ENCODE measurements around the gene INPP4B.
"Not testable (repeated sequence)": the region's sequence is repeated elsewhere in the genome, so short reads cannot be mapped to it uniquely, and the experiment has no call there.

INPP4B gene

DNA sequence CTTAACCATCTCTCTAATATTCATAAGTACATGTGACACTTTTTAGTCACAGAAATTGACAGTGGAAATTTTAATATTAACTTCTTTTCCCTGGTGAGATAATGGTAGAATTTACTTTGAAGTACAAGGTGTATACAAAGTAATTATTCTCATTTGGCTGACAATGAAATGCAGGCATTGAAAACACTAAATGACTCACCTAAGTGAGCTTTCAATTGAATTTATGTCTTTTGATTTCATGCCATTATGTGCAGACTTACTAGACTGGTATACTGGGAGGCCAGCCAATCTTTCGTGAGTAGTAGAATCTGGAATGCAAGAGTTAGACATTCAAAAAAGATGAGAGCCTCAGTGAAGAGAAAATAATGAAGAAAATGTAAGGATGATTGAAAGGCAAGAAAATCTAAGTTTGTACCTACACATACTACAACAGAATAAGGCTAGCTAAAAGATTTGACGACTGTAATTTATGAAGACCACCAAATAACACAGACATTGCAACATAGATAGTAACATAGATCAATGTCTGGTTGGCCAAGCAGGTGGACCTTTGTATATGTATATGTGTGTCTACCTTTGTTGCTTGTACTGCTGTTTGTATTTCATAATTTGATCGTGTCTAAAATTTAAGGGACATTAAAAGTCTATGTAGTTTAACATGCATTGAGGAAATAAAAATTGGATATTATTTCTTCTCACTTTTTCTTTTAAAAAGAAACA lies 750.1 kb downstream of the INPP4B start:
- TF ChIP-seq Cebpa-rat (IDR thresholded peaks at IDR 0.05), result no peak
- H4K20me1 ChIP-seq, result no peaks in the 10 kb centered on the region
- H3K27ac ChIP-seq, result no peak overlapping the region

DNA sequence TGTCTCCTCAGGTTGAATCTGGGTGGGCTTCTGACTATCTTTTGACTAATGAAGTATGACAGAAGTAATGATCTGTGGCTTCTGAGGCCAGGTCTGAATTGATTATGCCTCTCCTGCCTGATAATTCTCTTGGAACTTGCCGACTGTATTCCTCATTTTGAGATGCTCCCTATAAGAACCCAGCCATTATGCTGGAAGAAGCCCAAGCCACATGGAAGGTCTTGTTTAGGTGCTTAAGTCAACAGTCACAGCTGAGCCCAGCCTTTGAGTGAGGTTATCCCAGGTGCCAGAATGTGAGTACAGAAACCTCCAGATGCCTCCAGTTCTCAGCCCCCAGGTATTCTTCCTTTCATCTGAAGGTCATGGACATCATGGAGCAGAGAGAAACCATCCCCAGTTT lies 753.2 kb downstream of the INPP4B start:
- Histone ChIP-seq H3K27ac (no peak overlapping the region), H3K36me3 (no peaks in the 10 kb centered on the region), H3K4me3 (no peak overlapping the region), H3K27me3 (no peaks in the 10 kb centered on the region), H3K4me2 (no peak overlapping the region), H3K9me3 (replicated peaks in 1 of 11) (no peaks in the 10 kb centered on the region), H4K20me1 (no peaks in the 10 kb centered on the region), H3K9ac (no peak overlapping the region), H3K4me1 (no peaks in the 10 kb centered on the region)
- no peak for TF ChIP-seq Cebpa-rat (IDR thresholded peaks at IDR 0.05)

More for the DNA sequence above, 750.1 kb downstream of the INPP4B start:
- no peak overlapping the region for H3K4me3 ChIP-seq
- H3K4me1 ChIP-seq, result peaks cover 0 to 8% (median 0%) of the 10 kb centered on the region in 10 experiments; a peak in 1 of 20 replicates
- H3K9ac ChIP-seq, result no peak overlapping the region
- no peaks in the 10 kb centered on the region for H3K36me3 ChIP-seq
- H3K27me3 ChIP-seq, result no peaks in the 10 kb centered on the region
- H3K9me3 ChIP-seq (replicated peaks in 1 of 11), result no peaks in the 10 kb centered on the region
- H3K4me2 ChIP-seq, result no peak overlapping the region

DNA sequence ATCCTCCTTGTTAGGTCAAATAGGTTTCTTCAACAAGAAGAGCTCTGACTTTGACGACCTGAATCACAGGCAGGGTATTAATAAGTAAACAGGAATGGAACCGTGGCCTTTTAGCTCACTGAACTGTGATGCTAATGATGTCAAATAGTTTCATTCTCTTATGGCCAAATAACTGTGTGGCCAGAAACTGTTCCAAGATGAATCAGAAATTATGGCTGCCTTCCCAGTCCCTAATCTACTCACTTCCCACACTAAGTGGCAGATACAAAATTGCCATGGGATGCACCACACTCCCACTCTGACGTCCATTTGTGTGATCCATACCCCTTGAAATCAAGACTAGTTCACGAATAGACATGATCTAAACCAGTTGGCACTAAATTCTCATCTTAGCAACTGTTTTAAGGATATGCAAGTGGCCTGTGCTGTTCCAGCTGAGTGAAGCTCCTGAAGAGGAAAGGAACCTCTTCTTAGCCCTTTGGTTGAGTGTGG lies 754.4 kb downstream of the INPP4B start:
- TF ChIP-seq Cebpa-rat (IDR thresholded peaks at IDR 0.05), result no peak
- H3K4me2 ChIP-seq, result no peak overlapping the region

DNA sequence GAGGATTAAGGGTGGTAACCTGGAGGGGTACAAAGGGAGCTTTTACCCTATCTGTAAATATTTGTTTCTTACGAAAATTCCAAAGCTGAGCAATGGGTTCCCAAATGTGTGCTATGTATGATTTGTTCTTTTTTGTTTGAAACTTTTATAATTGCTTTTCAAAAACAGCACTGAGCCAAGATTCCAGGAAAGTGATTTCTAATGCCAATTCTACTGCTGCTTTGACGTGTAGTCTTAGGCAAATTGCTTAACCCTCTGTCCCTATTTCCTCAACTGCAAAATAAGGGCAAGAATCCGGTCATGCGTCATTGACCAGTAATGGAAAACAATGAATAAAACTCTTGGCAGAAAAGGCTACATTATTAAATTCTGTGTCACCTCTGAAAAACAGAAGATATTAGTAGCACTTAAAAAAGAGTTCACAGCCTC lies 755.0 kb downstream of the INPP4B start:
- no peaks in the 10 kb centered on the region for H3K4me1 ChIP-seq
- no peaks in the 10 kb centered on the region for H3K36me3 ChIP-seq
- H3K27me3 ChIP-seq, result no peaks in the 10 kb centered on the region
- H3K27ac ChIP-seq, result no peak overlapping the region
- H3K4me3 ChIP-seq, result no peak overlapping the region
- no peak overlapping the region for H3K4me2 ChIP-seq
- no peaks in the 10 kb centered on the region for H4K20me1 ChIP-seq
- H3K9ac ChIP-seq, result no peak overlapping the region
- H3K9me3 ChIP-seq (replicated peaks in 1 of 11), result no peaks in the 10 kb centered on the region
- no peak for TF ChIP-seq Cebpa-rat (IDR thresholded peaks at IDR 0.05)

More for the DNA sequence above, 754.4 kb downstream of the INPP4B start:
- Histone ChIP-seq H3K27me3 (no peaks in the 10 kb centered on the region), H3K9me3 (replicated peaks in 1 of 11) (no peaks in the 10 kb centered on the region), H4K20me1 (no peaks in the 10 kb centered on the region), H3K27ac (no peak overlapping the region), H3K4me1 (no peaks in the 10 kb centered on the region), H3K4me3 (no peak overlapping the region), H3K36me3 (no peaks in the 10 kb centered on the region), H3K9ac (no peak overlapping the region)

DNA sequence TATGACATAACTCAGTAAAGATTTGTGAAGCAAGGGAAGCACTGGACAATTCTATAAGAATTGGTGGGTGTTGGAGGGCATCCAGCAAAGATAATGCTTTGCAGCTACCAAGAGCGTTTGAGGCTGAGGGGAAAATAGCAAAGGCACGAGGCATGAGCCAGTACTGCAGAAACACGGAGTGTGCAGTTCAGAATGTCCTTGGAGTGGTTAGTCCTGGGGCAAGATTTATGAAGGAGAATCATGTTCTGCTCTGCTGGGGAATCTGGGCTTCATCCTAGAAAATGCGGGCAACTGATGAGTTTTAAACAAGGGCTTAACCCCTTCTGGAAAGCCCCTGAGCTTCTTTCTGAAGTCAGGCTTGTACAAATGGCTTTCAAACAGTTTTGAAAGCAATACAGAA lies 757.2 kb downstream of the INPP4B start:
- Histone ChIP-seq H3K4me2 (no peak overlapping the region), H3K27ac (no peak overlapping the region), H3K4me3 (no peak overlapping the region), H3K27me3 (no peaks in the 10 kb centered on the region), H3K36me3 (no peaks in the 10 kb centered on the region), H4K20me1 (no peaks in the 10 kb centered on the region), H3K9ac (no peak overlapping the region), H3K9me3 (replicated peaks in 1 of 11) (no peaks in the 10 kb centered on the region), H3K4me1 (no peaks in the 10 kb centered on the region)
- TF ChIP-seq Cebpa-rat (IDR thresholded peaks at IDR 0.05), result no peak

DNA sequence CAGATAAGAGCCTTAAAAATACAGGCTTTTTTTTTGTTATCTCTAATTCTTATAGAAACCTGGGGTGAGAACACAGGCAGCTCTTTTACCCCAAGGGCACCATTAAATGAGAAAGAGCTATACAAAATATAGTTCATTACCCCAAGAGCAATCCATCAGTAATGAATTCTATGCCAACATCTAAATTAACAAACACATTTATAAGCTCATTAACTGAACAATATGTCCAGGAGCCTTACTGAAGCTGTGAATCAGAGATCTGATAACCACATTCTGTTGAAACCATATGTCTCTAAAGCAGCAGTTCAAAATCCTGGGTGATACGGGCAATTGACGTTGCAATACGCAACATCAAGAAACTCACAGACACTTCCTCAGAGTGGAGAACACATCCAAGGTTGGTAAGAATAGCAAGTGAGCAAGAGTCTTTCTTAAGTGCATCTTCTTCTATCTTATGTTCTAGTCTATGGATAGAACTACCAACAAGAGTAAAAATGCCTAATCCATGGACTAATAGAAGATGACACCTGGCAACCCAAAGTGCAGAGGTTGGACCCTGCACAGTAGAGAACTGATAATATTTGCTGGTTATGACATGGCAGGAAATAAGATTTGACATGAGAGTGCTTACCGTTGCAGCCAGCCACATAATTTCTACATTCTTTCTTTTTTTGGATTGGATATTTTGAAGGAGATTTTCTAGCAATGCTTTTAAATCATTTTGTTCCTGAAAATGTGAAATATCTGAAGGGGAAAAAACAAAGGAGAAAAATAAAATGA lies 760.4 kb downstream of the INPP4B start:
- no peak overlapping the region for H3K27ac ChIP-seq
- no peak overlapping the region for H3K9ac ChIP-seq
- no peaks in the 10 kb centered on the region for H3K27me3 ChIP-seq
- no peak overlapping the region for H3K4me3 ChIP-seq
- H3K4me2 ChIP-seq, result no peak overlapping the region
- no peak for TF ChIP-seq Cebpa-rat (IDR thresholded peaks at IDR 0.05)
- no peaks in the 10 kb centered on the region for H3K4me1 ChIP-seq
- H3K9me3 ChIP-seq (replicated peaks in 1 of 11), result no peaks in the 10 kb centered on the region
- H3K36me3 ChIP-seq, result no peaks in the 10 kb centered on the region
- no peaks in the 10 kb centered on the region for H4K20me1 ChIP-seq

DNA sequence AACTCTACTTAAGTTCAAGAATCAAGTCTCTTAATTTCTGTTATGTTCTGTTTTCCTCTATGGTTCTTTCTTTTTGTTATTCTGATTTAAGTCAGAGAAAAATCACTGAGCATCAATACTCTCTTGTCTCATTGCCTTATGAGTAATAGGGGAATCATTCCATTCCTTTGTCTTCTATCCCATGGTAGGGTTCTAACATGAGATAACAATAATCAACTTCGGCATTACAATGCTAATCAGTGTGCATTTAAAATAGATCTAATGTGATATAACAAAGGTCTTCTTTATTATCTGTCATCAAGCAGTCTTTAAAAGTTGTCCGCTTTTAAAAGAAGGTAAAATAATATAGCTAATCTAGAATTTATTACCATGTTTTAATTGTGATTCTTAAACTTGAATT lies 762.8 kb downstream of the INPP4B start:
- H3K27ac ChIP-seq, result no peak overlapping the region
- no peaks in the 10 kb centered on the region for H3K36me3 ChIP-seq
- TF ChIP-seq Cebpa-rat (IDR thresholded peaks at IDR 0.05), result no peak
- H4K20me1 ChIP-seq, result no peaks in the 10 kb centered on the region
- H3K9ac ChIP-seq, result no peak overlapping the region
- no peaks in the 10 kb centered on the region for H3K9me3 ChIP-seq (replicated peaks in 1 of 11)
- no peak overlapping the region for H3K4me3 ChIP-seq
- no peaks in the 10 kb centered on the region for H3K4me1 ChIP-seq
- H3K4me2 ChIP-seq, result no peak overlapping the region
- H3K27me3 ChIP-seq, result no peaks in the 10 kb centered on the region

DNA sequence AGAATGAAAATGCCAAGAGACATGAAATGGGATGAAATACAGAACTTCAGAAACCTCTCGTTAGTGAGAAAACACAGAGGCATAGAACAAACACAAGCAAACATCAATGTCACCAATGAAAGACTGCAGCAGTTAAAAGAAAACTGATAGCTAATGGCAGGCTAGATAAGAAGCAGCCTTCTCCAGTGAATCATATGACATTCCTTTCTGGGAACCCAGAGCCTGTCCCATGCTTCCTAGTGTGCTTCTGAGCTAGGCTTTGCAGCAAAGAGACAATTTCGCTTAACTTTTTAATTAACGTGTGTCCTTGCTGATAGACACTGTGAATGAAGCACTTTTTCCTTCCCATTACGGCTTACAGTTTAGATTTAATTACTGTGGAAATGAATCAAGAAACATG lies 765.1 kb downstream of the INPP4B start:
- H3K36me3 ChIP-seq, result no peaks in the 10 kb centered on the region
- no peaks in the 10 kb centered on the region for H3K27me3 ChIP-seq
- H3K4me1 ChIP-seq, result no peaks in the 10 kb centered on the region
- no peak overlapping the region for H3K27ac ChIP-seq
- H4K20me1 ChIP-seq, result no peaks in the 10 kb centered on the region
- H3K4me3 ChIP-seq, result no peak overlapping the region
- no peak for TF ChIP-seq Cebpa-rat (IDR thresholded peaks at IDR 0.05)
- no peak overlapping the region for H3K4me2 ChIP-seq
- H3K9me3 ChIP-seq (replicated peaks in 1 of 11), result no peaks in the 10 kb centered on the region
- H3K9ac ChIP-seq, result no peak overlapping the region

DNA sequence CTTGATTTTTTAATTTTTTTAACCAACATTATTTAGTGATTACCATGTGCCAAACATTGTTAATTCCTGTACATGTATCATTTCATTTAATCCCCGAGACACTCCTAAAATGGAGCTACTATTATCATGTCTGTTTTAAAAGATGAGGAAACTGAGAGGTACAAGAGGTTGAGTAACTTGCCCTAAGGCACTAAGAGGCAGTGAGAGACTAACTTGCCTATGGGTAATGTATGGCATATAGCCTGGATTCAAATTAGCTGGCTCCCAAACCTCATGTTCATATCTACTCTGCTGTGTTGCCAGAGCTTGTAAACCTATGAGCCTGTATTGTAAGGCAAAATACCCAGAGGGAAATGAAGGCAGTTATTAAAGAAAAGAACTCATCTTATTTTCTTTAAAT lies 766.1 kb downstream of the INPP4B start:
- Histone ChIP-seq H3K27me3 (no peaks in the 10 kb centered on the region), H3K27ac (no peak overlapping the region), H3K4me3 (no peak overlapping the region), H3K36me3 (no peaks in the 10 kb centered on the region), H4K20me1 (no peaks in the 10 kb centered on the region), H3K4me2 (no peak overlapping the region), H3K4me1 (no peaks in the 10 kb centered on the region), H3K9ac (no peak overlapping the region), H3K9me3 (replicated peaks in 1 of 11) (no peaks in the 10 kb centered on the region)
- TF ChIP-seq Cebpa-rat (IDR thresholded peaks at IDR 0.05), result no peak

DNA sequence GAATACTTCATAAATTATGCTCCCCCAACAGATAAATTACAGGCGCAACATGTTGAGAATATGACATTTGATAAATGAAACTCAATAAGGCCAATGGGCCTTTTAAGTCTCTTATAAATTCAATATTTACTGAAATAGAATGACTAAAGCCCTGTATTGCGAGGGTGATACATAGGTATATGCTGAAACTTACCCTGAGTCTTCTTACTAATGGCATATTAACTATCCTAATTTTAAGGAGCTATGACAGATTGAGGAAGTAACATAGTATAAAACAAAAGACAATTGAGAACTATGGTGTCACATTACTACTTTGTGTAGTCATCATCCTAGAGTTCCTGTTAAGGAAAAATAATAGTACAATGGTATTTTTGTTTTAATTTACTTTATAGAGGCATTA lies 769.1 kb downstream of the INPP4B start:
- H3K4me2 ChIP-seq, result no peak overlapping the region
- TF ChIP-seq Cebpa-rat (IDR thresholded peaks at IDR 0.05), result no peak
- no peaks in the 10 kb centered on the region for H3K36me3 ChIP-seq
- no peaks in the 10 kb centered on the region for H3K4me1 ChIP-seq
- no peaks in the 10 kb centered on the region for H3K9me3 ChIP-seq (replicated peaks in 1 of 11)
- H3K27ac ChIP-seq, result no peak overlapping the region
- no peaks in the 10 kb centered on the region for H3K27me3 ChIP-seq
- H3K4me3 ChIP-seq, result no peak overlapping the region
- no peaks in the 10 kb centered on the region for H4K20me1 ChIP-seq
- H3K9ac ChIP-seq, result no peak overlapping the region

DNA sequence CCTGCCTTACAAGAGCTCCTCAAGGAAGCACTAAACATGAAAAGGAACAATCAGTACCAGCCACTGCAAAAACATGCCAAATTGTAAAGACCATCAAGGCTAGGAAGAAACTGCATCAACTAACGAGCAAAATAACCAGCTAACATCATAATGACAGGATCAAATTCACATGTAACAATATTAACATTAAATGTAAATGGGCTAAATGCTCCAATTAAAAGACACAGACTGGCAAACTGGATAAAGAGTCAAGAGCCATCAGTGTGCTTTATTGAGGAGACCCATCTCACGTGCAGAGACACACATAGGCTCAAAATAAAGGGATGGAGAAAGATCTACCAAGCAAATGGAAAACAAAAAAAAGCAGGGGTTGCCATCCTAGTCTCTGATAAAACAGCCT lies 777.8 kb downstream of the INPP4B start:
- H3K4me1 ChIP-seq; H3K27ac ChIP-seq; H3K9ac ChIP-seq; H3K27me3 ChIP-seq; H4K20me1 ChIP-seq; H3K4me2 ChIP-seq; H3K36me3 ChIP-seq; H3K9me3 ChIP-seq (replicated peaks in 1 of 11); H3K4me3 ChIP-seq: not testable (repeated sequence)

DNA sequence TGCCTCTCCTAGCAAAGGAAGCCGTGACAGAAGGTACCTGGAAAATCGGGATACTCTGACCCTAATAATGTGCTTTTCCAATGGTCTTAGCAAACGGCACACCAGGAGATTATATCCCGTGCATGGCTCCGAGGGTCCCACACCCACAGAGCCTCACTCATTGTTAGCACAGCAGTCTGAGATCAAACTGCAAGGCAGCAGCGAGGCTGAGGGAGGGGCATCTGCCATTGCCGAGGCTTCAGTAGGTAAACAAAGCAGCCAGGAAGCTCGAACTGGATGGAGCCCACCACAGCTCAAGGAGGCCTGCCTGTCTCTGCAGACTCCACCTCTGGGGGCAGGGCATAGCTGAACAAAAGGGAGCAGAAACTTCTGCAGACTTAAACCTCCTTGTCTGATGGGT lies 779.5 kb downstream of the INPP4B start:
- not testable (repeated sequence) for H3K4me2 ChIP-seq; H3K36me3 ChIP-seq; H3K27ac ChIP-seq; H3K4me3 ChIP-seq; H3K9me3 ChIP-seq (replicated peaks in 1 of 11); H3K9ac ChIP-seq; H3K4me1 ChIP-seq; H3K27me3 ChIP-seq; H4K20me1 ChIP-seq
